Keratinocyte (primary cell): ENCODE results near the gene TRPM3.

Source experiments
- CTCF ChIP-seq, 3 experiments: IDR thresholded peaks in 1 of 3; conservative IDR thresholded peaks in 1 of 3; optimal IDR thresholded peaks in 1 of 3; 2 replicates in 2 of 3; 3 replicates in 1 of 3; pipeline versions ENCODE3 to v1.5.1; 2011; ENCODE audit warnings: low read length in 3 of 3, mild to moderate bottlenecking in 3 of 3, moderate library complexity in 2 of 3, control low read depth in 1 of 3, inconsistent platforms in 1 of 3; ENCODE audit not compliant: insufficient read depth in 2 of 3; ENCODE audit errors: extremely low read depth in 1 of 3
- EZH2 ChIP-seq: IDR thresholded peaks from one replicate; pipeline ENCODE4 v1.6.1; 2012; ENCODE audit warnings: inconsistent platforms, mild to moderate bottlenecking, low read length, moderate library complexity

- TF ChIP-seq CTCF (optimal IDR thresholded peaks at IDR 0.05 in 1 of 3, IDR thresholded peaks at IDR 0.05 in 1 of 3, conservative IDR thresholded peaks at IDR 0.05 in 1 of 3; ENCODE audit: extremely low read depth in 1 of 3, insufficient read depth in 2 of 3, low read length in 3 of 3) (no peak), EZH2 (no peak)
Measured at GRCh38 chr9:70514273-70514672, 607.1 kb downstream of the TRPM3 start.
